ENCODE data around the gene STAMBPL1. TPM values are rescaled to one million over a fixed set of nuclear protein-coding genes. Genes with fewer than 3 reads are reported as not detected.

STAMBPL1 gene
- total and polyA plus RNA-seq, 10 donors: 6.2 to 49.4 (median 25.6) TPM

GRCh38 chr10:88968391-88968790, 88.3 kb downstream of the STAMBPL1 start:
- DNase-seq: no peak
- H3K9me3 ChIP-seq: no peaks in the 10 kb centered on the region
- peak overlapping the region in 4 of 8 donors; percentile 2 to 41 (median 22) for H3K27ac ChIP-seq
- H3K4me1 ChIP-seq: peaks cover 0 to 18% (median 8%) of the 10 kb centered on the region in 6 donors
- H3K4me3 ChIP-seq: no peak overlapping the region
- H3K27me3 ChIP-seq (replicated peaks in 1 of 7): no peaks in the 10 kb centered on the region
- TF ChIP-seq POLR2AphosphoS5 (IDR thresholded peaks at IDR 0.05) (no peak), POLR2A (IDR thresholded peaks at IDR 0.05) (no peak), CTCF (IDR thresholded peaks at IDR 0.05 in 8 of 11, conservative IDR thresholded peaks at IDR 0.05 in 3 of 11) (no peak)
- intact Hi-C loops (cut with DNase I; ENCODE audit: low total_unique reads): no loop called here
- WGBS, 5 donors: 71 to 90% (median 79%) methylated on average over 2 of the region's 2 CpGs
- no peaks in the 10 kb centered on the region for H3K36me3 ChIP-seq

- Histone ChIP-seq H3K4me1 (peaks cover 8 to 36% (median 19%) of the 10 kb centered on the region in 6 donors), H3K36me3 (no peaks in the 10 kb centered on the region), H3K4me3 (no peak overlapping the region), H3K27ac (peak overlapping the region in 5 of 8 donors; percentile 6 to 38 (median 13)), H3K9me3 (no peaks in the 10 kb centered on the region), H3K27me3 (replicated peaks in 1 of 7) (no peaks in the 10 kb centered on the region)
- TF ChIP-seq POLR2AphosphoS5 (IDR thresholded peaks at IDR 0.05) (no peak), POLR2A (IDR thresholded peaks at IDR 0.05) (no peak), CTCF (IDR thresholded peaks at IDR 0.05 in 8 of 11, conservative IDR thresholded peaks at IDR 0.05 in 3 of 11) (no peak)
- intact Hi-C loops (cut with DNase I; ENCODE audit: low total_unique reads): no loop called here
- no peak for DNase-seq
- 75 to 86% (median 81%) methylated on average over 5 of the region's 5 CpGs for WGBS, 5 donors
Observed at GRCh38 chr10:88971221-88972061, 91.4 kb downstream of the STAMBPL1 start.

Other genes with a start within 250 kb of the STAMBPL1 start
- gene LIPF, start 215.8 kb upstream of the STAMBPL1 start, total RNA-seq: not detected
- gene LIPF, start 215.8 kb upstream of the STAMBPL1 start, polyA plus RNA-seq: under 1 TPM in 2 of 3 donors, not detected in 1; 0.23 to 0.83 TPM
- not detected for gene LIPK, start 174.0 kb upstream of the STAMBPL1 start, total RNA-seq
- not detected for gene LIPK, start 174.0 kb upstream of the STAMBPL1 start, polyA plus RNA-seq
- gene LIPN, start 120.2 kb upstream of the STAMBPL1 start, total RNA-seq: 1 to 10 TPM in 4 of 7 donors, under 1 TPM in 1, not detected in 2; 0.92 to 7.1 (median 2.5) TPM
- gene LIPN, start 120.2 kb upstream of the STAMBPL1 start, polyA plus RNA-seq: under 1 TPM; 0.07 to 0.16 (median 0.08) TPM
- not detected for gene LIPM, start 77.5 kb upstream of the STAMBPL1 start, total RNA-seq
- gene LIPM, start 77.5 kb upstream of the STAMBPL1 start, polyA plus RNA-seq: not detected
- gene ANKRD22, start 28.4 kb upstream of the STAMBPL1 start, total RNA-seq: 10 to 100 TPM in 1 of 7 donors, 1 to 10 TPM in 6; 4.8 to 11.5 (median 7.7) TPM
- gene ANKRD22, start 28.4 kb upstream of the STAMBPL1 start, polyA plus RNA-seq: 1 to 10 TPM; 2.2 to 7.5 (median 2.6) TPM
- gene ACTA2, start 72.5 kb downstream of the STAMBPL1 start, total RNA-seq: 1,000 to 10,000 TPM in 1 of 7 donors, 100 to 1,000 TPM in 6; 128 to 1,421 (median 242) TPM
- gene ACTA2, start 72.5 kb downstream of the STAMBPL1 start, polyA plus RNA-seq: 100 to 1,000 TPM; 104 to 324 (median 224) TPM
- gene FAS, start 110.6 kb downstream of the STAMBPL1 start, total RNA-seq: 10 to 100 TPM; 29.9 to 50.6 (median 36.4) TPM
- gene FAS, start 110.6 kb downstream of the STAMBPL1 start, polyA plus RNA-seq: 1 to 10 TPM; 7.6 to 9.7 (median 8.3) TPM